ENCODE measurements around the gene CXCL9. TPM values are rescaled to one million over a fixed set of nuclear protein-coding genes. Genes with fewer than 3 reads are reported as not detected.
"Not testable (repeated sequence)": the region's sequence is repeated elsewhere in the genome, so short reads cannot be mapped to it uniquely, and the experiment has no call there.

Gene CXCL9
- total RNA-seq, 1 experiment from 2014 or later = not detected

GRCh38 chr4:76053730-76054129 is 46.4 kb upstream of the CXCL9 start:
- TF ChIP-seq EZH2 (IDR thresholded peaks at IDR 0.05; ENCODE audit: low read depth) (no peak), CTCF (conservative IDR thresholded peaks at IDR 0.05) (no peak)
- Histone ChIP-seq H3K27me3 (ENCODE audit: insufficient read depth, low read depth) (no peaks in the 10 kb centered on the region), H3K27ac (no peak overlapping the region), H3K9me2 (ENCODE audit: insufficient read depth) (no peaks in the 10 kb centered on the region), H3K9me3 (ENCODE audit: insufficient read depth, low read depth) (no peaks in the 10 kb centered on the region), H3K36me3 (ENCODE audit: low read depth) (no peaks in the 10 kb centered on the region), H4K20me1 (ENCODE audit: insufficient read depth) (no peaks in the 10 kb centered on the region), H3K4me2 (no peak overlapping the region), H3K4me1 (replicated peaks; ENCODE audit: insufficient read depth) (peaks cover 24% of the 10 kb centered on the region), H3K4me3 (no peak overlapping the region), H3K79me2 (ENCODE audit: low read depth) (no peaks in the 10 kb centered on the region), H2AFZ (no peak overlapping the region), H3F3A (ENCODE audit: insufficient read depth, low read depth) (peaks cover 12% of the 10 kb centered on the region; the same call in 1 of the 2 replicates)
- ChIA-PET POLR2A (ENCODE audit: unreplicated experiment) (no interaction called here), CTCF (no interaction called here)
- no TSS peak for BruUV-seq (replicated peaks)
- DNase-seq = no peak
- intact Hi-C loops (cut with micrococcal nuclease; ENCODE audit: unreplicated experiment) = no loop called here

GRCh38 chr4:76050560-76051050 is 43.3 kb upstream of the CXCL9 start:
- H3K9me3 ChIP-seq (ENCODE audit: insufficient read depth, low read depth); H3K9me2 ChIP-seq (ENCODE audit: insufficient read depth); intact Hi-C loops (cut with micrococcal nuclease; ENCODE audit: unreplicated experiment); H3K36me3 ChIP-seq (ENCODE audit: low read depth); H2AFZ ChIP-seq; H3K79me2 ChIP-seq (ENCODE audit: low read depth); DNase-seq; H3K27me3 ChIP-seq (ENCODE audit: insufficient read depth, low read depth); CTCF ChIA-PET; H3K4me2 ChIP-seq; BruUV-seq (replicated peaks); H4K20me1 ChIP-seq (ENCODE audit: insufficient read depth); H3K4me3 ChIP-seq: not testable (repeated sequence)
- Histone ChIP-seq H3K27ac (peak overlapping the region; percentile 96; the same call in 1 of the 2 replicates), H3K4me1 (replicated peaks; ENCODE audit: insufficient read depth) (peaks cover 11% of the 10 kb centered on the region), H3F3A (ENCODE audit: insufficient read depth, low read depth) (peaks cover 12% of the 10 kb centered on the region; the same call in 1 of the 2 replicates)
- POLR2A ChIA-PET (ENCODE audit: unreplicated experiment) = interaction anchor here (0.6 kb wide), 1 partner anchor 32 kb away, joined by 4 read pairs; no protein-coding TSS in a partner anchor

- H3K36me3 ChIP-seq (ENCODE audit: low read depth); H3K27me3 ChIP-seq (ENCODE audit: insufficient read depth, low read depth); DNase-seq; H3K9me3 ChIP-seq (ENCODE audit: insufficient read depth, low read depth); H4K20me1 ChIP-seq (ENCODE audit: insufficient read depth); H3K79me2 ChIP-seq (ENCODE audit: low read depth); H3K9me2 ChIP-seq (ENCODE audit: insufficient read depth); H3K27ac ChIP-seq; BruUV-seq (replicated peaks); H3K4me2 ChIP-seq; H2AFZ ChIP-seq; POLR2A ChIA-PET (ENCODE audit: unreplicated experiment); H3K4me3 ChIP-seq; intact Hi-C loops (cut with micrococcal nuclease; ENCODE audit: unreplicated experiment); CTCF ChIA-PET: not testable (repeated sequence)
- H3F3A ChIP-seq (ENCODE audit: insufficient read depth, low read depth) = peaks cover 12% of the 10 kb centered on the region; the same call in 1 of the 2 replicates
- H3K4me1 ChIP-seq (replicated peaks; ENCODE audit: insufficient read depth) = peaks cover 11% of the 10 kb centered on the region
Observed at GRCh38 chr4:76049860-76050416, 42.6 kb upstream of the CXCL9 start.

GRCh38 chr4:76044686-76045085 is 37.4 kb upstream of the CXCL9 start:
- H3K9me3 ChIP-seq (ENCODE audit: insufficient read depth, low read depth); H4K20me1 ChIP-seq (ENCODE audit: insufficient read depth); H3K36me3 ChIP-seq (ENCODE audit: low read depth); H3K79me2 ChIP-seq (ENCODE audit: low read depth); H3K4me2 ChIP-seq; H3K9me2 ChIP-seq (ENCODE audit: insufficient read depth); BruUV-seq (replicated peaks); POLR2A ChIA-PET (ENCODE audit: unreplicated experiment); H3K4me3 ChIP-seq; DNase-seq; H2AFZ ChIP-seq; intact Hi-C loops (cut with micrococcal nuclease; ENCODE audit: unreplicated experiment); H3K27me3 ChIP-seq (ENCODE audit: insufficient read depth, low read depth); H3K27ac ChIP-seq; H3F3A ChIP-seq (ENCODE audit: insufficient read depth, low read depth); CTCF ChIA-PET: not testable (repeated sequence)
- peaks cover 10% of the 10 kb centered on the region for H3K4me1 ChIP-seq (replicated peaks; ENCODE audit: insufficient read depth)

- H3K9me3 ChIP-seq (ENCODE audit: insufficient read depth, low read depth); H3F3A ChIP-seq (ENCODE audit: insufficient read depth, low read depth); intact Hi-C loops (cut with micrococcal nuclease; ENCODE audit: unreplicated experiment); H3K27me3 ChIP-seq (ENCODE audit: insufficient read depth, low read depth); H3K4me2 ChIP-seq; H3K36me3 ChIP-seq (ENCODE audit: low read depth); CTCF ChIA-PET; H3K4me3 ChIP-seq; H2AFZ ChIP-seq; H3K79me2 ChIP-seq (ENCODE audit: low read depth); DNase-seq; H3K27ac ChIP-seq; H3K9me2 ChIP-seq (ENCODE audit: insufficient read depth); POLR2A ChIA-PET (ENCODE audit: unreplicated experiment); H4K20me1 ChIP-seq (ENCODE audit: insufficient read depth); BruUV-seq (replicated peaks): not testable (repeated sequence)
- peaks cover 10% of the 10 kb centered on the region for H3K4me1 ChIP-seq (replicated peaks; ENCODE audit: insufficient read depth)
Observed at GRCh38 chr4:76043306-76043705, 36.0 kb upstream of the CXCL9 start.

- CTCF ChIA-PET; H3K4me3 ChIP-seq; POLR2A ChIA-PET (ENCODE audit: unreplicated experiment); H3F3A ChIP-seq (ENCODE audit: insufficient read depth, low read depth); H3K27me3 ChIP-seq (ENCODE audit: insufficient read depth, low read depth); H3K4me2 ChIP-seq; H3K9me3 ChIP-seq (ENCODE audit: insufficient read depth, low read depth); BruUV-seq (replicated peaks); H3K27ac ChIP-seq; intact Hi-C loops (cut with micrococcal nuclease; ENCODE audit: unreplicated experiment); H4K20me1 ChIP-seq (ENCODE audit: insufficient read depth); H3K79me2 ChIP-seq (ENCODE audit: low read depth); H2AFZ ChIP-seq; H3K9me2 ChIP-seq (ENCODE audit: insufficient read depth); H3K36me3 ChIP-seq (ENCODE audit: low read depth): not testable (repeated sequence)
- peaks cover 10% of the 10 kb centered on the region for H3K4me1 ChIP-seq (replicated peaks; ENCODE audit: insufficient read depth)
- DNase-seq = peak in 1 of 2 experiments; percentile 41
Observed at GRCh38 chr4:76042241-76042998, 35.1 kb upstream of the CXCL9 start.

Data from PC-9 (cell line).